Measurements from ENCODE around the gene STOX2.

STOX2 gene

DNA sequence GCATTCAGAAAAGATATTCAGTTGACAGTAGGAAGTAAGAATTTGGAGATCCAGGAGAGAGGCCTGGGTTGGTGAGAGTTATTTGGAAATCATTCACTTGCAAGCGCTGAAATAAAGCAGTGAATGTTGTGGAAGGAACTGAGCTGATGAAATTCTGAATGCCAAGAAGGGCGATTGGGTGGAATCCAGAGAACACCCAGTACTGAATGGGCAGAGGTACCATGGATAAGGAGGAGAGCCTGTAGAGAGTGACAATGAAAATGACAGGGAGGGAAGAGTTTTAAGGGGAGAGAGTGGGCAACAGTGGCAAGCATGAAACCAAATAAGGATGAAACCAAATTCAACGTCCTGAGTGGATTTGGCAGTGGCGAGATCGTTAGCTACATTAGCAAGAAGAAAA, 6.7 kb upstream of the STOX2 start:
- no peak for DNase-seq

DNA sequence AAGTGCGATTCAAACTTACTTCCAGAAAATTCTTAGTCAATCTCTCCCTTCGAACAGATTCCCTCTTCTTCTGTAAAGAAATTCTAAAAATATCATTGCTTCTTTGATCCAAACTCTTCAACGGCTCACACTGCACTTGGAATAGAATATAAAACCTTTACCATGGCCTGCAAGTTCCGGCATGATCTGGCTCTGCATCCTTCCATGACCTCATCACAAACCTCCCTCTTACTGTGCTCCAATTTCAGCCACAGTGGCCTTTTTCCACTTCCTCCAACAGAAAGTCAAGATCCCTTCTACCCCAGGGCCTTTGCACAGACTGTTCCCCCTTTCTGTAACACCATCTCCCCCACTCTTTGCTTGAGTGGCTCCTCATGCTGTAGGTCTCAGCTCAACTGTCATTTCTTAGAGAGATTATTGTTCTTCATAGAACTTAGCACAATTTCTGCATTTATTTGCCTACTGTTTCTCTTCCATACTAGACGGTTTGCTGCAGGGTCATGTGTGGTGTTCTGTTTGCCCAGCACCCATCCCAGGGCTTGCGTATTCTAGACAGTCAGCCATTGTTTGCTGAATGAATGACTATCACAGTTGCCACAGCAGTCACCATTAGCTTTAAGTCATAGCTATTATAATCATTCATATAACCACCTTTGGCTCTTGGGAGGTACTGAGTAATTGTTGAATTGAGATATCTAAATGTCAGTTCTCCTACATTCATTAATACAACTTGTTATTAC, 1.9 kb upstream of the STOX2 start:
- DNase-seq: no peak

DNA sequence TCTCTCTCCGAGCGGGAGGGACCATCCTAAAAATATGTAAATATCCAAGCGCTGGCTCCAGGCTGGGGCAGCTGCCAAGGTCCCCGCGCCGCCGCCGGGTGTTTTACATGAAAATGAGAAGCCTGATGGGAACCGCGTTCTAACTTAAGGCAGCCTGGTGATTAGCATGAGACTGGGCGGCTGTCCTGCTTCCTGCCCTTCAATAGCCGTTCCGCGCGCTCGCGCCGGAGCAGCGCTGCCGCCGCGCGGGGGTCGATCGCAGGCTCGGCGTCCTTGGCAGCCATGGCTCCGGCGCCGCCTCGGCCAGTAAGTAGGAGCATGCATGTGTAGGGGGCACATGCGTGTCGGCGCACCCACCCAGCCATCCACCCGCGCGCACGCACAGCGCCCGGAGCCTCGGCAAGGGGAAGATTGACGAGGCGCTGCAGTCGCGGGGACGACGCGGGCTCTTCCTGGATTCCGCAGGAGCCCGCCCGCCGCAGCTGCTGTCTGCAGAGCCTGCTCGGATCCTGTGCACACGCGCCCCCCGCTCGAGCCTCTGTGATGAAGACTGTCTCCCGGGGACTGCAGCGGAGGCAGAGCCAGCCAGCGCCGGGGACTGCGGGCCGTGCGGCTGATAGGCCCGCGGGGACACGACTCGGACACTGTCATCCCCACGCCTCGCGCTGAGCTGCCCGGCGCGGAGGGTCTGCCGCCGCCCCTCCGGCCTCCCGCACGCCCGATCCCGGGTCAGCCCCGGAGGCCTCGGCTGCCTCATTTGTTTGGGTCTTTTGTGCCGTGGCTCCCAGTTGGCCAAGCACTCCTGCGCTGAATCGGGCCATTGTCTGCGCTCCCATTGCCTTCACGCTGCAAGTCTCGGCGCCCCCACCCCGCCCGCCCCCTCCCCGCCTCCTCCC, 734 bp downstream of the STOX2 start:
- no peak for DNase-seq

DNA sequence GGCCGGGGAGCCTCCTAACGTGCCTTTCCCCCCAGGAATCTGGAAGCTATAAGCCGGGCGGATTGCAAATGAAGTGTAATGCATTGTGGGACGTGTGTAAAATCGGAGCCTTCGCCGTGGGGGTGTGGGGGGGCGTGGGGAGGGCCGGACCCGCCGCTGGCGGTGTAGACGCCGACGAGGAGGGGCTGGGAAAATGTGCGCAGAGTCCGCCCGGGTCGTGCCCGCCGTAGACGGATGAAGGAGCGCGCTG, 1.3 kb downstream of the STOX2 start:
- DNase-seq: no peak

DNA sequence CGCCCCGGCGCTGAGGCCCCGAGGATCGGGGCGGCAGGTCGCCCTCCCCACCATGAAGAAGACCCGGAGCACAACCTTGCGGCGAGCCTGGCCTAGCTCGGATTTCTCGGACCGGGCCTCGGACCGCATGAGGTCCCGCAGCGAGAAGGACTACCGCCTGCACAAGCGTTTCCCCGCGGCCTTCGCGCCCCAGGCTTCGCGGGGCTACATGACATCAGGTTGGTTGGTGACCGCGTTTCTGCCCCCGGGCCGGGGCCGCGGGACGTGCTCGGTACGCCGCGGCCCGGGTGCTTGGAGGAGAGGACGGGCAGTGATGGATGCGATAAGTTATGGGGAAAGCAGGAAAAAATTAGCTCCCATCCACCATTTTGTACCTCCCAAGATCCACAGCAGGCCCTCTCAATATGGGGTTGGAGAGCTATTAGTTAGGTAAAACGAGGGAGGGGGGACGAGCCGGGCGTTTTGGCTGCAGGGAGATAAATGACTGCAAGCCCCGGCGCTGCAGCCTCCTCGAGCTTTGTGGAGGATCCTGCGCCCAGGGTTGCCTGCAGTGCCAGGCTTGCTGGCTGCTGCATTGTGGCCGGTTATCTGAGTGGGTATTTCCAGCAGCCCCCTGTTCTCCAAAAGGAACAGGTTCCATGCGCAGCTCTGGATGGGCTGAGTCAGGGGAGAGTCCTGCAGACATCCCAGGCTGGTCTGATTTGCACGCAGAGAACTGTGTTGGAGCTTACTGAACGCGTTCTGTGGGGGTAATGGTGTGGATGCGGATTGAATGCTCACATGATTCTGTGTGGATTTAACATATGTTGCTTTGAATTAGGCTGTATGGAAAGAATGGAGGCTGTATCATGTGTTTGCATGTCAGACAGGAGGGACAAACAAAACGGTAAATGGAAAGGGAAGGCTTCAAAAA, 1.9 kb downstream of the STOX2 start:
- no peak for DNase-seq

GRCh38 chr4:183907871-183908683, 3.0 kb downstream of the STOX2 start:
- no peak for DNase-seq

DNA sequence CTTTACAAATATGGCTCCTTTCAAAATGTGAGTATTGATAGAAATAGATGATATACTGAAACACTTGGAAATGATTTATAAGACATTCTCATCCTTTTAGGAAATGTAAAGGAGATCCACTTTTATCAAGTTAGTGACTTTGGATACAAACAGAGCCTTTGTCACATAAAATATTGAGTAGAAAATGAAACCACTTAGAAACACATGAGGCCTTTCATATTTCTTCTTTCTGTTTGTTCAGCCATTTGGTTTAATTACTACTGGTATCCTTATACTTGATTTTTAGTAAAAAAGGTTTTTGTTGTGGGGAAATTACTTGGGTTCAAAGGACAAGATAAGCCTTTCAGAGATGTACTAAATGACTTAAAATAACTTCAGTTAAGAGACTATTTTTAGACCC, 4.1 kb downstream of the STOX2 start:
- no peak for DNase-seq

DNA sequence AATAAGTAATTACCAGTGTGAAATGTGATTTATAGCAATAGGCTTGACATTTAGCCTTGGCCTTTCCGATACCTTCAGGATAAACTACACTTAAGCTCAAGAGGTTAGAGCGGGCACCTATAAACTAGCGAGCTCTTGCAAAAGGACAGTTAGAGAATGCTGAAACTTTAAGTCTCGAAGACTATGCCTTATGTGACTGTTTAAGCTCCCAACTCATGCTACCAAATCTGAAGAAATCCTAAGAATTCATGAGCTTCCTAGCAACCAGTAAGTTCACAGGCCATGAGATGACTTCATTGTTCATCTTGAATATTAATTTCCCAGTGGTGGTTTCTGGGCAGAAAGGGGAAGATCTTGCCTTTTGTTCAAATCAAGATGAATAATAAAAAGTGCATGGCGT, 4.7 kb downstream of the STOX2 start:
- DNase-seq: no peak

DNA sequence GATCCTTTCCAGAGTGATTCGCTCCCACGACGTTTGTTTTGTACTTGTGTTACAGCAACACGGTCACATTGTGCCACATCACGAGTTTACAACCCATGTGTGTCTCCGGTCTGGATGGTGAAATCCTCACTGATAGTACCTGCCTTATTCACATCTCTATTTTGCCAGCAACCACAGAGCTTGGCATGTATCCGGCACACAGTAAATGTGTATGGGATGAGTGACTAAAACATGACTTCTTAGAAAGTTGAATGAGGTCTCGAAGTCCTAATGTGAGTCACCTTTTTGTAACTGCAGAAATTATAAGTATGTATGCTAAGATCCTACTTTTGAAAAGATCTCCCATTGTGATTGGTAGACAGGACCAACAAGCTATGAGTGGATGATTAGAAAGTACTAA, 7.5 kb downstream of the STOX2 start:
- no peak for DNase-seq

DNA sequence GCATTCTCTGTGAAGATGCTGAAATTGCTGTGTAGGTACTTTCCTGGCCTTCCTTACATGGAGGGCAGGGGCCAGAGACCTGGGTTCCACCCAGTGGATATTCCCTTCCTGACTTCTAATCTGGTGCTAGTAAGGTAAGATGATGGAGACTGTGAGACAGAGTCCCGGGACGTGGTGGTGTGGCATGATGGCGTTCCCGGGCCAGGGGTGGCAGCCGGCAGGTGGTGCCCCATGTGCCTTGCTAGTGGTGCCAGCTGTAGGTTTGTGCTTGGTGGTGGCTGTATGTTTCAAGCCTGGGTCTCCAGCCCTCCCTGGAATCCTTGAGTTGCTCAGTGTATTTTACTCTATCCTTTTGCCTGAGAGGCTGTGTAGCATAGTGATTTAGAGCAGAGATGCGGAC, 10.9 kb downstream of the STOX2 start:
- DNase-seq: no peak

DNA sequence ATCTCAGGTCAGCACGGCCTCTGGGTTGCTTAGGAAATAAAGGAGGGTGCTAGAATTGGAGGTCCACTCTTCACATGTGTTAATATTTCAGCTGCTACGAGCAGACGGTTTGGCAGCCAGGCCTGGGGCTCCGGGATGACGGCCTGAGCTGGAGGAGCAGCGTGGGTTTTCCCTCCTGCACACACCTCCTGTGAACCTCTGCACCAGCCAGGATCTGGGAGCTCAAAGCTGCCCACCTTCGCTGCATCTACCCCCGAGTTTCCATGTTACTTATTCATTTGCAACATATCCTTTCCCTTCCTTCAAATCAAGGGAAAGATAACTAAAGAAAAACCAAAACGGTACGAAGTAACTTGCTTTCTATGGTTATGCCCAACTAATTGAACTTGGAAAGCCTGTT, 13.6 kb downstream of the STOX2 start:
- DNase-seq: no peak

DNA sequence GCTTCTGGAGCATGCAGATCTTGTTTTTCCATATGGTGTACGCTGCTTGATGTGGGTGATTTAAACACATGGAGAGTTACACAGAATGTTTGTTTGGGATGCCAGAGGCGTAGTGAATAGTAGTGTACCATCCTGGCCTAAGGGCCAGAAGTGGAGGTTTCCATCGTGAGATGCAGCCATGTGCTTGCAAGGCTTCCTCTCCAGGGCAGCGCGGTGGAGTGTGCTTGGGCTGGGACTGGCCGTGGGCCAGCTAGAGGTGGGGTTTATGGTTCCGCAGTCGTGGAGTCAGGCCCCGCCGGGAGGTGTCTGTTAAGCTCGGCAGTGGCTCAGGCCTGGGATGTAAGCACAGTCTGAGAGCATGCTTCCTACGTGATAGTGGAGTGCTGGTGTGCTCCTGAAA, 14.0 kb downstream of the STOX2 start:
- DNase-seq: no peak

DNA sequence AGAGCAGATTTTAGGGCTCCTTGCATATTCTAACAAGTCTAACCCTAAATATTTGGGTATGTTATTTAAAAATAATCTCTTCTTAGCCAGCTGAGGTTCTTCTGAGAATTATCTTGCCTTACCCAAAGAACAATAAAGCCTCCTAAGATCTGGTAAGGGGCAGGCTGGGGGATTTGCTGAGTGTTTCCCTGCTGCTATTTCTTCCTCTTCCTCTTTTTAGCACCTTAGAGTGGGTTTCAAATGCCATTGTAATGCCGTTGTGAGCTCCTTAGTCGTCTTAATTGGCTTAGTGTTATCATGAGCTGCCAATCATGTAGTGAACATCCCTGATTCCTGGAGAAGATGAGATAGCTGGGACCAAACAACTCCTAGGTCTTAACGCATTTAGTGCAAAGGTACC, 15.4 kb downstream of the STOX2 start:
- DNase-seq: no peak

DNA sequence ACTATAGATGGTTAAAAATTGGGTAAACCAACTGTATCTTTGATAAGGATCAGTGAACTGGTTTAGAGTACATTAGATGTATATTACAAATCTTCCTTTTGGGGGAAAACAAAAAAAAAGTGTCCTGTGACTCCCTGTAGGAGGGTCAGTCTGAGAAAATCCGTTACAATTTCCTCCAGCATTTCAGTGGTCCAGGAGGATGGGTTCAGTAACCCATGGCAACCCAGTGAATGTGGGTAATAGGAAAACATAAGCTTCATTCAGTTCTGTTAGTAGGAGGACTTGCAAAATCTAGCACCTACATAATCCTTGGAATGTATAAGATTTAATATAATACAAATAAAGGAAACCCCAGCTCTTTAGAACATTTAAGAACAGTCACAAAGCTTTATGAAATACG, 16.2 kb downstream of the STOX2 start:
- DNase-seq: no peak

DNA sequence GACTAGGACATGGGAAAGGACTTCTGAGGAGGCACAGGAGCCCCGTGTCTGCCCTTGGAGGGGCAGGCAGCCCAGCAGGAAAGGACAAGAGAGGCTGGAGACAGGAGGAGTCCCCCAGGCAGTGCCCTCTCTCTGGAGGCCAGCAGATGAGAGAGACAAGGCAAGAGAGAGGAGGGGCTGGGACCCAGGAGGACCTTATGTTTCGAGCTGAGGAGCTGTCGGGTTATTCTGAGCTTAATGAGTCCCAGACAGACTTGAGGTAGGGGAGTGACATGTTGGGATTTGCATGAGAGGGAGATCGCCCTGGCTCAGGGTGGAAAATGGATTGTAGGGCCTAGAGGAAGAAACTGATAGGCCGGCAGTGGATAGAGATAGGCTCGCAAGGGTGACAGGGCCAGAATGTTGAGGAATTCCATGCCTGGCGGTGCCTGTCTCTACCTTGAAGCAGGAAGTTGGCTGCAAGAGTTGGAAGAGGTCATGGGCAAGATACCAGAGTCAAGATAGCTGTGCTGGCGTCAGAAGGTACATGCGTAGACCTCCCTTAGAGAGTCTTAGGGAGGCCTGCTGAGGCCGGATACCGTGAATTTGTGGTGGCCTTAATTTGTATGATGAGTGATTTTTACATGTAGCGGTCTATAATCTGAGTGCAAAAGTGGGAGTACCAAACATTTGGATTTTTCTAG, 19.4 kb downstream of the STOX2 start:
- DNase-seq: no peak

DNA sequence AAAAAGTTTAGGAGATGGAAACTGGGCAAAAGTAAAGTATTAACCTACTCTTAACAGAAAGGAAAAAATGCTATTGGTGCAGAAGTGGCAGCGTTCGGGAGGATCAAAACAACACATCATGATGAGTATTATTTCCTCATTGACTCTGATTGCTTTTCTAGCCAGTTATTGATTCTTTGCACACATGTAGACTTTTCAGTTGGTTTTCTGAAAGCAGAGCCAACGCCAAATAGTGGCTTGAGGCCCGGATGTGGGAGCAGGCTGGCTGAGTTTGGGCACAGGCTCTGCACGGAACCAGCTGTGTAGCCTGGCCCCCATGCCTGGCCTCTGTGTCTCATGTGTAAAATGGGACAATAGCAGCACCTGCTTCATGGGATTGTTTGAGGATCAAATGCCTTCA, 21.8 kb downstream of the STOX2 start:
- no peak for DNase-seq

GRCh38 chr4:183932576-183932975, 27.5 kb downstream of the STOX2 start:
- no peak for DNase-seq

GRCh38 chr4:183934761-183935160, 29.7 kb downstream of the STOX2 start:
- DNase-seq: no peak

- no peak for DNase-seq
Measured at GRCh38 chr4:183935355-183936005, 30.4 kb downstream of the STOX2 start.

GRCh38 chr4:183936047-183936446, 30.9 kb downstream of the STOX2 start:
- DNase-seq: no peak

DNA sequence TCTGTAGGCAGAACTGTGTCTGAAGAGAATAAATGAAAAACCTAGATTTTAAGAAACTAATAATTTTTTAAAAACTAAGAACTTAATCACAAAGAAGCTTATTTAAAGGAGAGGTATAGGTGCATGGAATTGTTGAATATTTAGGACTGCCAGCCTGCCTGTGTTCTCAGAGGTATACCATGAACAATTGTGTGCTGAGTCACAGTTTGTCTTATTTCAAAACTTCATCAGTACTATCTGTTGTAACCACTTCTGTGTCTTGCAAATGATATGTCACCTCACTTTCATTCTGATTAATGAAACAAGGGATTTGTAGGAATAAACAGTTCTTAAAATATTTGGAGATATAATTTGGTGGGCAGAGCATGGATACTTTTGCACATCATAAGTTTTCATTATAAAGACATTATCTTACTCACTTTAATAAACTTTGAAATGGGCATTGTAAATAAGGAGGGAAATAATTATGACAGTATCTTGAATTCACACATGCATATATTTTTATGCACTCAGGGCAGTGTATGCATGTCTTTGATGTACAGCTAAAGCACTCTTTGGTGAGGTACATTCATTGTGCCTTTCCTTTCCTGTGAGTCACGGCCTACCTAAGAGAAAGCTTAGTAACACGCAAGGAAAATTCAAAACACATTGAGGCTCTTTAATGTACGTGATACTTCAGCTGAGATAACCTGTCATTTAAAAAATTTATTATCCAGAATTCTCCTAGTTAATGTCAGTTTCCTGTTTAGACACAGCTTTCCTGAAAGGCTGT, 31.7 kb downstream of the STOX2 start:
- no peak for DNase-seq

All from CD4-positive, alpha-beta T cell treated with Interleukin-21 for 1 hour (primary cell).